ENCODE data around the gene USP46.

USP46 gene

DNA sequence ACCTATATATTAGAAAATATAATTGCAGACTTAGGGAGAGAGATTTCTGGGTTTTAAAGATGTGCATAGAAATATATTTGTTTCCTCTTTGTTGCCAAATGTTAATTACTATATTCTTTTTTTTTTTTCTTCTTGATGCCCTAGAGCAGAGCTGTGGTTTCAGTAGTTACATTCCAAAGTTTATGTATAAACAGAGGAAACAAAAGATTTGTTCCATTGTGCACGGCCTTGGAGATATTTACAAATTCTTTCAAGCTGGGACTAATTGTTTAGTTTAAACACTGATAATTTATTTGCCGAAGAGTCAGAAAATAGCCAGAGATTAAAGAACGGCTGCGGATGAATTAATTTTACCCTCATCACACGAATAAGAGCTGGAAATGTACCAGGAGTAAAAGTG is 85.1 kb downstream of the USP46 start:
- no peak for DNase-seq (ENCODE audit: low read depth in 2 of 2)

DNA sequence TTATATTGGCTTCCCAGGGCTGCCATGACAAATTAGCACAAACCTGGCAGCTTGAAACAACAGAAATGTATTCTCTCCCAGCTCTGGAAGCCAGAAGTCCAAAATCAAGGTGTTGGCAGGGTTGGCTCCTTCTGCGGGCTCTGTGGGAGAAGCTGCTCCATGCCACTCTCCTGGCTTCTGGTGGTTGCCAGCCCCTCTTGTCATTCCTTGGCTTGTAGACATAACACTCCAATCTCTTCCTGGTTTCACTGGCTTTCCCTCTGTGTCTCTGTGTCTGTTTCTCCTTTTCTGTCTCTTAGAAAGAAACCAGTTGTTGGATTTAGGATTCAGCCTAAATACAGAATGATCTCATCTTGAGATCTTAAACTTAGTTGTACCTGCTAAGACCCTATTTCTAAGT is 85.5 kb downstream of the USP46 start:
- DNase-seq (ENCODE audit: low read depth in 2 of 2): no peak

DNA sequence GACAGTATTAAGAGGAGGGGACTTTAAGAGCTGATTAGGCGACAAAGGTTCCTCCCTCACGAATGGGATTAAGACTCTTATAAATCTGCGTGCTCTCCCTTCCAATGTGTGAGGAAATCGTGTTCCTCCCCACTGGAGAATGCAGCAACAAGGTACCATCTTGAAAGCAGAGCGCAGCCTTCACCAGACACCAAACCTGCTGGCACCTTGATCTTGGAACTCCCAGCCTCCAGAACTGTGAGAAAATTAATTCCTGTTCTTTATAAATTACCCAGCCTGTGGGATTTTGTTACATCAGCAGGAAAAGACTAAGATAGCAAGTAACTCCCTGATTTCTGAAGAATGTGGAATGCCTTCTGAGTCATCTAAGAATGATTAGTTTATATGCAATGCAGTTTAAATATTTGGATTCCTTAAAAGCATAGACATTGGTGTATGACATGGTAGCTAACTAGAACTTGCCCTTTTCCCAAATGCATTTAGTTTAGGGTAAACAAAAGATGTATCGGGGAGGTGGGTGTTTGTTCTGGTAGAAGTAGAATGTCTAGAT is 86.1 kb downstream of the USP46 start:
- DNase-seq (ENCODE audit: low read depth in 2 of 2): peak; percentile 46 to 50

DNA sequence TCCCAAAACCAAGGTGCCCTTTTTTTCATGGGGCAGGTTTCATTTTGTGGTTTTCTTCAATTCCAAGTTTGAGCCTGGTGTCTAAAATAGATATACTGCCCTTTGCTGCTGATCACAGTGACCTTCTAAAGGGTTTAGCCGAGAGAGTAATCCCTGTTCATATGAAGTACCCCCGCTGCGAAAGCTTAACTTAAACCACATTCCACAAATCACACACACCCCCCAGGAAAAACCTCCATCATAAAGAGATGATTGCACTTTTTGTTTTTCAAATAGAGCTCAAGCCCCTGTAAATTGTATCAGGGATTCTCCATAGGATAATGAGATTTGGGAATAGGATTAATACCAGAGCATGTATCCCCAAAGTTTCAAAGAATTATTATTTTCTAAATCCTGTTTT is 90.8 kb downstream of the USP46 start:
- DNase-seq (ENCODE audit: low read depth in 2 of 2): no peak

DNA sequence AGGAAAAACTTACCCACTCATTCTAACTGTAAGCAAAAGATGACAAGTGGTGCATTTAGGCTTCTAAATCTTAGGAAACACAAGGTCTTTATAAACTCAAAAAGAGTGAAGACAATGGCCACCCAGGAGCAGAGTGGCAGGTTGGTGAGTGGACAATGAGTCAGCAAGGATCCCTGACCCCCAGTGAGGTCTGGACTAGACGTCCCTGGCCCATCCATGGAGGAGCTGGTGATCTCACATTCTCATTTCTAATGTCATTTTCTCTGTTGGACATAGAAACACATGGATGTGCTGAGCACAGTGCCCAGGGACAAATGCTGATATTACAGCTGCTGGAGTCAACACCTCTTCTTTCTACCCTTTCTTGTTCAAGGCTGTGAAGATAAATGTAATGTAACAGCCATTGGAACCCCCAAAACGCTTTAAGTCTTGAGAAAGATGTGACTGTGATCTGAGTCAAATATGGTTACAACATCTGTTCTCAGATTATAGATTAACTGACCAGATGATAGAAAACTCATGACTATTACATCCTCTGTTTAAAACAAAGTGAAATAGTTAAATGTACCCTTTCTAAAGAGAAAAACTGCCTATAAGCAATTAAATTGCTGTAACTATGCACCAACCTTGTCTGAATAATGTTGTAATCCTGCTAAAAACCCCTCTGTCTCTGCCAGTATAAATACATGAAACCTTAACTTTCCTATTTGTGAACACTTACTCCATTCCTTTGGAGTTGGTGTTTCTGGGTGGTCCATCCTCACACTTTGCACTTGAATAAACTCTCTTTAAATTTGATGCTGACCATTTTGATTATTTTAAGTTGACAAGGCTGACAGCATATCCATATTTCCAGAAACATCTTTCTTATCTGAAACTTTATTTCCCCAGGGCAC is 92.7 kb downstream of the USP46 start:
- no peak for DNase-seq (ENCODE audit: low read depth in 2 of 2)

DNA sequence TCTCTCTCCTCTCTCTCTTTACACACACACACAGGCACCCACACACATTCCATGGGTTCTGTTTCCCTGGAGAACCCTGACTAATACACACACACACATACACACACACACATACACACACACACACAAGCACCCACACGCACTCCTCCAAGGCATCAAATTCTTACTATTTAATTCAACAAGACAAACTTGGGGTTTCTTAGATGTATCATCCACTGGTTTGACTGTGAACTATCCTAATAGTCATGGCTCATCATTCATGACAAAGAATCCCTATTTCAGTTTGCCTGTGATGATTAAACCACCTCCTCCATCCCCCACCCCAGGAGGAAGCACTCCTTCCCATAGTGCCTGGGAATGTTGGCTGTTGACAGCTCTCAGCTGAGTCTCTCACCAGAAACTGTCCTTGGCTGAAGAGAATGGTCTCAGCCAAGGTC is 98.2 kb downstream of the USP46 start:
- DNase-seq (ENCODE audit: low read depth in 2 of 2): no peak

DNA sequence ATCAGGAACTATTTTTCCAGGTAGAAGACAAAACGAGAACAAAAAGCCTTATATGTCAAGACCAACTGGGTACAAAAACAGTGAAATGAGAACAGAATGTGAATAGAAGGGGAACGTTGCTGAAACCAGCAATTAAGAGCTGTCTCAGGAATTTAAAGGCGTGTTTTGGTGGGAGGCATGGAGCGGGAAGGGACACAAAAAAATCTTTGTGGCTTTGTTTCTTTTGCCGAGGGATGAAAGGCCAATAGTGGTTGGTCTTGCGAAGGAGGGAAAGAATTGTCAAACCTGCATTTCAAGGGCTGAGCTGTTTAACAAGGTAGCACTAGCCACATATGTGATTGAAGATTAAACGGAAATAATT is 103.8 kb downstream of the USP46 start:
- DNase-seq (ENCODE audit: low read depth in 2 of 2): no peak

DNA sequence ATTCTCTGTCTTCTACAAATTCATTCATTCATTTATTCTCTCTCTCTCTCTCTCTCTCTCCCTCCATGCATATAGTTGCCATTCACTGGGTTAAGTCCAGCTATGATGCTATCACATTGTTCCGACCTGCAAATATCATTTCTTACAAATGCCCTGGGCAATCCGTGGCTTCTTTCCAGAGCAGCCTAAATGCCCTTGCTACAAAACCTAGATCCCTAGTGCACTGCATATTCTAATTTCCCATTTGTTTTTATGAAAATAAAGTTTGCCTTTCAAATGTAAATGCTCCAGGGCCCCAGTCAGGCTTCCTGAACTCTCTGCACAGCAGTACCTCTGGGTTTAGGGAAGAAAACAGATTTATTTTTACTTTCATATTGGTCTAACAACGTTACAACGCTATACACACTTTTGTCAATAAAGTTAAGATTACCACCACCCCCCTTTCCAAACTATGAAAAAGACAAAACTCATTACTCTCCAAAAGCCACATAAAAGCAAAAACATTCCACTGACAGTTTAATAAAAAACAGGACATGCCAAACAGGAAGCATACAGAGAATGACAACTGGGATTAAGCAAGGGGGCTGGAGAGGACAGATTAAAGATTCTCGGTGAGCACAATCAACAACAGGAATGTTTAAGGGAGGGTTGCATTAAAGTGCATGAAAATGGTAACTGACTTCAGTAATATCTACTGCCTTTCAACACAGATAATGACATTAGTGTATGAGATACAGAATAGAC is 104.3 kb downstream of the USP46 start:
- no peak for DNase-seq (ENCODE audit: low read depth in 2 of 2)

DNA sequence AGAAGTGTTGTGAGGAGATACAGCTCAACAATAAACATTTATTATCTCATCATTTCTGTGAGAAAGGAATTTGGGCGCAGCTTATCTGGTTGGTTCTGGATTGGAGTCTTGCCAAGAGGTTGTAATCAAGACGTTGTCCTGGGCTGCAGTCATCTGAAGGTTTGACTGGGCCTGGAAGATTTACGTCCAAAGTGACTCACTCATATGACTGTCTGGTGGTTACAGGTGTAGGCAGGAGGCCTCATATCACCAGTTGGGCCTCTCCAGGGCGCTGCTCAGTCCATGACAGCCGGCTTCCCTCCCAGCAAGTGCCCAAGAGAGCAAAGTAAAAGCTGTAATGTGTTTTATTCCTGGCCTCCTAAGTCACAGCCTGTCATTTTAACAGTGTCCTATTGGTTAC is 106.3 kb downstream of the USP46 start:
- no peak for DNase-seq (ENCODE audit: low read depth in 2 of 2)

DNA sequence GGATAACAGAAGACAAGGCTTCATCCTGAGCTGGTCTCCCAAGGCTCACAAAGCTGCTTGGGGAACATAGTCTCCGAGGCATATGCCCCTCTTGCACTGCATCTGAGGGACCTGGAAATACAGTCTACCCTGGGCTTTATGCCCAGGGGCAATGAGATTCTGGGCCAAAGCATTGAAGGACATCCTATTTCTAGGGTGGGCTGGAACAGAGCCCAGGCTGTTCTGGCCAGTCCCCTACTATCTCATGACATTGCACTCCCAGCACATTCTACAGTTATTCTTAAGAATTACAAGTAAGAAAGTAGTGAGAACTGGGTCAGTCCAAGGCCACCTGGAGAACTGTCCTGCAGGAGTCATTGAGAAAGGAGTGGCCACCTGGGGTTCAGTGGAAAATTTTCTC is 107.6 kb downstream of the USP46 start:
- DNase-seq (ENCODE audit: low read depth in 2 of 2): no peak

DNA sequence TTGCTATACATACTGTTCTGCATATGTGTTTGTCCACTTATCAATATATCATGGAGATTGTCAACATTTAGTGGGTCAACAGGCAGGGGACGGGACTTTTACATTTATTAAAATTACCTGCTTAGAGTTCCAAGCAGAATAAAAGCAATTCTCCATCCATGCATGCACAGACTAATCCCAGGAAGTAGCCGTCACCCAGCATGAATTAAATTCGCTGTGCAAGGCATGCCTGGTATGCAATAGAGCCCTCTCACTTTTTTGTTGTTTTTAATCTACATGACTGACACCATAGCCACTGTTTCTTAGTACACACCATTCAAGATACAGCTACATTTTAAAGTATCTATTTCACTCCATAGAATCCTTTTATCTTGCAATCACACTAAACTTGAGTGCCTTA is 108.9 kb downstream of the USP46 start:
- no peak for DNase-seq (ENCODE audit: low read depth in 2 of 2)

DNA sequence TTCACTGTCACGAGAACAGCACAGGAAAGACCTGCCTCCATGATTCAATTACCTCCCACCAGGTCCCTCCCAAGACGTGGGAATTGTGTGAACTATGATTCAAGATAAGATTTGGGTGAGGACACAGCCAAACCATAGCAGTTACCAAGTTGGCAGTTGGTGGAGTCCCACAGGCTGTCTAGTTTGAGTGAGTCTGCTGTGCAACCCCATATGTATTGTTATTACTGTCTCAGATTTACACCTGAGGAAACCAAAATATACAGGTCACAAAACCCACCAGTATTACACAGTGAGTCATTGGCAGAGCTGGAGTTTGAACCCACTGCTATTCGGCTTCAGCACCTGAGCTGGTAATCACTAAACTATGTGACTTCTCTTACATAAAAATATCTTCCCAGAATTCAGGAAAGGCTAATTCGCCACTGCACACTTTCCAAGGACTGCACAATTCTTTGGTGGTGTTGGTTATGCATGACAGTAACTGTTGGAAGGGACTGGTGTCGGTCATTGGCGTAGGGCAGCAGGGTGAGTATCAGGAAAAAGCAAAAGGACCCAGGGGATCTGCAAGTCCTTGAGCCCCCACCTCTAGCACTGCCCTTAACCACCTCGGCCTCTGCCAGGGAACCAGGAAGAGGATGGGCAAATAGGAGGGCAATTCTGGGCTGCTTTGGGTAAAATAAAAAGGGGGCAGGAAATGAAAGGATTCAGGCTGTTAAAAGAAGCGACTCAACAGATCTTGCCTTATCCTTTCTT is 110.1 kb downstream of the USP46 start:
- no peak for DNase-seq (ENCODE audit: low read depth in 2 of 2)

DNA sequence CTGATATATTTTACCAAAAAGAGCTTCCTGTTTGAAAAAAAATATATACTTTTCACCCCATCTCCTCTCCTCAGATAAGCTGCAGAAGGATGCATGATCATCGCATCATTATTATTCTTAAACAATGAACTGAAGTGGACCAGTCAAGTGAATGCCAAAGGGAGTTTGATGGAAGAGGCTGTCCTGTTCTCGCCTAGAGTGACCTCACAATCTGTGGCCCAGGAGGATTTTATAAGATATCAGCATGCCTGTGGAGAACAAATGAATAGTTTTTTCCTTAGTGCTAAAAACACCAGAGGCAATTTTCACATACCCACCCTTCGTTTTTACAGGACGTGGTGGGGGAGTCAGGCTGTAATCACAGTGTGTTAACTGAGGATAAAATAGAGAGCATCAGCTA is 112.7 kb downstream of the USP46 start:
- no peak for DNase-seq (ENCODE audit: low read depth in 2 of 2)

DNA sequence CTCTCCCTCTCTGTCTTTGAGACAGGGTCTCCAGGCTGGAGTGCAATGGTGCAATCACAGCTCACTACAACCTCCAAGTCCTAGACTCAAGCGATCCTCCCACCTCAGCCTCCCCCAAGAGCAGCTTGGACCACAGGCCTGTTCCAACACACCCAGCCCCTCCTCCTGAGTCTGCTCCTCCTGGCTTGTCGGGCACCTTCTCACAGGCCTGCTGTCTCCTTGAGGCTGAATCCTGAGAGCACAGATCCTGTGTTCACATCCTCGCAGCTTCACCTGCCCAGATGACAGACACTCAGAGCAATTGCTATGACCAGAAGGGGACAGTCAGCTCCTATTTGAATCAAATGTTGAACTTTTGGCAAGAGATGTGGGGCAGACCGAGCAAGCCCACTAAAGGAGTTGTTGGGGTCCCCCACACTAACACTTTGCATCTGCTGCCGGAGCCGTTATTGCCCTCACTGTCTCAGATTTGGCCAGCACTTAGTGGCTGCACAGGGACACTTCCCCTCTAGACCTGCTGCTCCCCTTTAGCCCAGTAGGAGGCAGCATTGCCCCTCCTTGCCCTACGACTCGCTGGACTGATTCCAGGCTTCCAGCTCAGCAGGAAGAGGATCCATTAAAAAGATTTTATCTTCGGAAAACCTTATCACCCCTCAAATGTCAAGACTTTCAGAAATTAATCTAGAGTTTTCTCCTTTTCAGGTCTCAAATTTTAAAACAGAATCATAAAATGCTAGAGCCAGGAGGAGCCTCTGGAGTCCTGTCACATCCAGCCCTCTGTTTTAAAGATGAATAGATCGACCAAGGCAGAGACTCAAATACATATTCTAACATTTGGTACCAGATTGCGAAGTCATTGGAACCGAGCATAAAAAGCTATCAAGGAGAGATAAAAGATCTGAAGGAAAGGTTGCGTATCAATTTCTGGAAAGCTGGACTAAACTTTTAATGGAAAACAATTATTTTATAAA is 113.7 kb downstream of the USP46 start:
- peak in 1 of 2 experiments; percentile 33 for DNase-seq (ENCODE audit: low read depth in 2 of 2)

Data from fibroblast of skin of left biceps (primary cell).